ENCODE results near the gene TTC9C.
"Not testable (repeated sequence)": the region's sequence is repeated elsewhere in the genome, so short reads cannot be mapped to it uniquely, and the experiment has no call there.

TTC9C gene

DNA sequence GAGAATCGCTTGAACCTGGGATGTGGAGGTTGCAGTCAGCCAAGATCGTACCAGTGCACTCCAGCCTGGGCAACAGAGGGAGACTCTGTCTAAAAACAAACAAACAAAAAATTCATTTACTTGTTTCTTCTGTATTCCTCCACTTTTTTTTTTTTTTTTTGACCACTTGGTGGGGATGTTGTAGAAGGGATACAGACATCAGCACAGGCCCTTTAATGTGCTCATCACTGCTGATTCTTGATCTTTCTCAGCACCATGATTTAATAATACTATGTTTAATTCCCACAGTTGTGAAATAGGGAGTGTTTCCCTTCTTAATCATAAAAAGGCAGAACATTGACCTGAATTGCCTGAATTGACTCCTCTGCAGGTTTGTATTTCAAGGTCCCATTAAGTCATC, 4.5 kb downstream of the TTC9C start:
- no peak overlapping the region for H3K9ac ChIP-seq (ENCODE audit: low read depth, low read length, poor library complexity, severe bottlenecking)
- H2AFZ ChIP-seq (ENCODE audit: low read length) = no peak overlapping the region
- TF ChIP-seq EZH2phosphoT487 (IDR thresholded peaks at IDR 0.05; ENCODE audit: borderline replicate concordance) = no peak
- peak; percentile 48 for TF ChIP-seq CTCF (conservative IDR thresholded peaks at IDR 0.05; ENCODE audit: low read length)
- H3K9me3 ChIP-seq (ENCODE audit: insufficient read depth, low read depth, low read length) = no peaks in the 10 kb centered on the region
- H3K4me1 ChIP-seq (ENCODE audit: insufficient read depth, low read length, poor library complexity, severe bottlenecking) = peaks cover 8% of the 10 kb centered on the region
- H3K36me3 ChIP-seq (ENCODE audit: insufficient read depth, low read length) = peaks cover 11% of the 10 kb centered on the region; the same call in 1 of the 2 replicates
- peaks cover 52% of the 10 kb centered on the region for H3K79me2 ChIP-seq (ENCODE audit: insufficient read depth, low read length)
- H3K9me2 ChIP-seq (replicated peaks; ENCODE audit: low read depth, low read length) = no peaks in the 10 kb centered on the region
- H4K20me1 ChIP-seq (ENCODE audit: insufficient read depth, low read length, poor library complexity, severe bottlenecking) = peaks cover 21% of the 10 kb centered on the region
- no peak overlapping the region for H3K4me2 ChIP-seq (ENCODE audit: low read depth, low read length, poor library complexity, severe bottlenecking)
- no peaks in the 10 kb centered on the region for H3K27me3 ChIP-seq (ENCODE audit: insufficient read depth, low read length, poor library complexity, severe bottlenecking)
- H3F3A ChIP-seq (ENCODE audit: low read depth) = peaks cover 3% of the 10 kb centered on the region
- H3K4me3 ChIP-seq (ENCODE audit: low read length, poor library complexity, severe bottlenecking) = no peak overlapping the region

DNA sequence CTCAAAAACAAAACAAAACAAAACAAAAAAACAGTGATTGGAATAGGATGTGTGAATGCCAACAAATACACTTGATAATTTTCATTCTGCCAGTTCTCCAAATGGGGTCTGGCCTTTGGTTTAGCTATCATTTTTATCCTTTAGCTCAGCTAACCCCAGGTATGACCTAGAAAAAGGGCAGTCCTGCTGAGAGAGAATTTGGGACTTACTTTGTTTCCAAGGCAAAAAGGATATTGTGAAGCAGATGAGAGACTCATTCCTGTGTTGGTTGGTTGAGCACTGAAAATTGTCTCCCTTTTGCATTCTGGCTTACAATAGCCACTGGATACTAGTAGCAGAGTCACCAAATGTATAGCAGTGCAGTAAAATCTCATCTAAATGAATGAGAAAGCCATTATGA, 8.9 kb downstream of the TTC9C start:
- Histone ChIP-seq H3K36me3 (ENCODE audit: insufficient read depth, low read length) (peaks cover 27% of the 10 kb centered on the region; the same call in 1 of the 2 replicates), H4K20me1 (ENCODE audit: insufficient read depth, low read length, poor library complexity, severe bottlenecking) (peaks cover 5% of the 10 kb centered on the region), H3K4me3 (ENCODE audit: low read length, poor library complexity, severe bottlenecking) (no peak overlapping the region), H3K27me3 (ENCODE audit: insufficient read depth, low read length, poor library complexity, severe bottlenecking) (no peaks in the 10 kb centered on the region), H3K4me1 (ENCODE audit: insufficient read depth, low read length, poor library complexity, severe bottlenecking) (no peaks in the 10 kb centered on the region), H3K79me2 (ENCODE audit: insufficient read depth, low read length) (peaks cover 21% of the 10 kb centered on the region), H3K9me2 (replicated peaks; ENCODE audit: low read depth, low read length) (no peaks in the 10 kb centered on the region), H3F3A (ENCODE audit: low read depth) (no peaks in the 10 kb centered on the region), H3K9me3 (ENCODE audit: insufficient read depth, low read depth, low read length) (no peaks in the 10 kb centered on the region), H3K9ac (ENCODE audit: low read depth, low read length, poor library complexity, severe bottlenecking) (no peak overlapping the region), H3K4me2 (ENCODE audit: low read depth, low read length, poor library complexity, severe bottlenecking) (no peak overlapping the region), H2AFZ (ENCODE audit: low read length) (no peak overlapping the region)
- no peak for TF ChIP-seq CTCF (conservative IDR thresholded peaks at IDR 0.05; ENCODE audit: low read length)
- TF ChIP-seq EZH2phosphoT487 (IDR thresholded peaks at IDR 0.05; ENCODE audit: borderline replicate concordance) = no peak

- Histone ChIP-seq H3K4me1 (ENCODE audit: insufficient read depth, low read length, poor library complexity, severe bottlenecking) (peaks cover 8% of the 10 kb centered on the region), H3K4me3 (ENCODE audit: low read length, poor library complexity, severe bottlenecking) (no peak overlapping the region), H3K9ac (ENCODE audit: low read depth, low read length, poor library complexity, severe bottlenecking) (no peak overlapping the region), H3K36me3 (ENCODE audit: insufficient read depth, low read length) (no peaks in the 10 kb centered on the region), H3K79me2 (ENCODE audit: insufficient read depth, low read length) (peaks cover 11% of the 10 kb centered on the region; the same call in 1 of the 2 replicates), H3K27me3 (ENCODE audit: insufficient read depth, low read length, poor library complexity, severe bottlenecking) (no peaks in the 10 kb centered on the region), H3K9me3 (ENCODE audit: insufficient read depth, low read depth, low read length) (no peaks in the 10 kb centered on the region), H3F3A (ENCODE audit: low read depth) (no peaks in the 10 kb centered on the region), H3K4me2 (ENCODE audit: low read depth, low read length, poor library complexity, severe bottlenecking) (no peak overlapping the region), H4K20me1 (ENCODE audit: insufficient read depth, low read length, poor library complexity, severe bottlenecking) (no peaks in the 10 kb centered on the region), H3K9me2 (replicated peaks; ENCODE audit: low read depth, low read length) (no peaks in the 10 kb centered on the region), H2AFZ (ENCODE audit: low read length) (no peak overlapping the region)
- TF ChIP-seq EZH2phosphoT487 (IDR thresholded peaks at IDR 0.05; ENCODE audit: borderline replicate concordance) (no peak), CTCF (conservative IDR thresholded peaks at IDR 0.05; ENCODE audit: low read length) (no peak)
These were observed 19.3 kb downstream of the TTC9C start for GRCh38 chr11:62747475-62748160.

DNA sequence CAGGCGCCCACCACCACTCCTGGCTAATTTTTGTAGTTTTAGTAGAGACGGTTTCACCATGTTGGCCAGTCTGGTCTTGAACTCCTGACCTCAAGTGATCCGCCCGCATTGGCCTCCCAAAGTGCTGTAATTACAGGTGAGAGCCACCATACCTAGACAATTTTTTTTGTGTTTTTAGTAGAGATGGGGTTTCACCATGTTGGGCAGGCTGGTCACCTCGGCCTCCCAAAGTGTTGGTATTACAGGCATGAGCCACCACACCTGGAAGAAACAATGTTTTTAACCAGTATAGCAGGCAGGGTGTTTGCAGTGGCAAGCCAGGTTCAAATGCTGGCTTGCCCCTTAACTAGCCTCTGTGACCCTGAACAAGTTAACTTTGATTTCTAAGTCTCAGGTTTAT, 21.6 kb downstream of the TTC9C start:
- peaks cover 17% of the 10 kb centered on the region for H3K4me1 ChIP-seq (ENCODE audit: insufficient read depth, low read length, poor library complexity, severe bottlenecking)
- not testable (repeated sequence) for H3K27me3 ChIP-seq (ENCODE audit: insufficient read depth, low read length, poor library complexity, severe bottlenecking); H3K36me3 ChIP-seq (ENCODE audit: insufficient read depth, low read length); H3K9me2 ChIP-seq (replicated peaks; ENCODE audit: low read depth, low read length); H3K4me3 ChIP-seq (ENCODE audit: low read length, poor library complexity, severe bottlenecking); H3K9ac ChIP-seq (ENCODE audit: low read depth, low read length, poor library complexity, severe bottlenecking); H3K9me3 ChIP-seq (ENCODE audit: insufficient read depth, low read depth, low read length); H4K20me1 ChIP-seq (ENCODE audit: insufficient read depth, low read length, poor library complexity, severe bottlenecking); H2AFZ ChIP-seq (ENCODE audit: low read length); H3F3A ChIP-seq (ENCODE audit: low read depth); H3K4me2 ChIP-seq (ENCODE audit: low read depth, low read length, poor library complexity, severe bottlenecking)
- peaks cover 19% of the 10 kb centered on the region; the same call in 1 of the 2 replicates for H3K79me2 ChIP-seq (ENCODE audit: insufficient read depth, low read length)

Measured in Loucy (cell line).